ENCODE results near the gene IQSEC1. TPM values are rescaled to one million over a fixed set of nuclear protein-coding genes. Genes with fewer than 3 reads are reported as not detected.

IQSEC1 gene
- total RNA-seq, 2 donors from 2014 or later, result 58.2 to 94.2 TPM

- intact Hi-C loops (cut with DNase I), result no loop called here
- H3K27me3 ChIP-seq (replicated peaks; ENCODE audit: insufficient read depth), result no peaks in the 10 kb centered on the region
- no peak overlapping the region for H3K4me3 ChIP-seq
- no peak overlapping the region for H3K27ac ChIP-seq
- TF ChIP-seq, protein P1, sequence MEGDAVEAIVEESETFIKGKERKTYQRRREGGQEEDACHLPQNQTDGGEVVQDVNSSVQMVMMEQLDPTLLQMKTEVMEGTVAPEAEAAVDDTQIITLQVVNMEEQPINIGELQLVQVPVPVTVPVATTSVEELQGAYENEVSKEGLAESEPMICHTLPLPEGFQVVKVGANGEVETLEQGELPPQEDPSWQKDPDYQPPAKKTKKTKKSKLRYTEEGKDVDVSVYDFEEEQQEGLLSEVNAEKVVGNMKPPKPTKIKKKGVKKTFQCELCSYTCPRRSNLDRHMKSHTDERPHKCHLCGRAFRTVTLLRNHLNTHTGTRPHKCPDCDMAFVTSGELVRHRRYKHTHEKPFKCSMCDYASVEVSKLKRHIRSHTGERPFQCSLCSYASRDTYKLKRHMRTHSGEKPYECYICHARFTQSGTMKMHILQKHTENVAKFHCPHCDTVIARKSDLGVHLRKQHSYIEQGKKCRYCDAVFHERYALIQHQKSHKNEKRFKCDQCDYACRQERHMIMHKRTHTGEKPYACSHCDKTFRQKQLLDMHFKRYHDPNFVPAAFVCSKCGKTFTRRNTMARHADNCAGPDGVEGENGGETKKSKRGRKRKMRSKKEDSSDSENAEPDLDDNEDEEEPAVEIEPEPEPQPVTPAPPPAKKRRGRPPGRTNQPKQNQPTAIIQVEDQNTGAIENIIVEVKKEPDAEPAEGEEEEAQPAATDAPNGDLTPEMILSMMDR (IDR thresholded peaks at IDR 0.05), result no peak
- TF ChIP-seq POLR2A (IDR thresholded peaks at IDR 0.05) (no peak), POLR2AphosphoS5 (IDR thresholded peaks at IDR 0.05) (no peak)
- DNase-seq (ENCODE audit: low spot score), result no peak
- no peaks in the 10 kb centered on the region for H3K4me1 ChIP-seq (replicated peaks)
- WGBS, result 92% methylated on average over 9 of the region's 9 CpGs
- peaks cover 4 to 55% of the 10 kb centered on the region in 2 donors for H3K36me3 ChIP-seq
- no peaks in the 10 kb centered on the region for H3K9me3 ChIP-seq
Measured at GRCh38 chr3:12920967-12921366, 152.3 kb downstream of the IQSEC1 start.

DNA sequence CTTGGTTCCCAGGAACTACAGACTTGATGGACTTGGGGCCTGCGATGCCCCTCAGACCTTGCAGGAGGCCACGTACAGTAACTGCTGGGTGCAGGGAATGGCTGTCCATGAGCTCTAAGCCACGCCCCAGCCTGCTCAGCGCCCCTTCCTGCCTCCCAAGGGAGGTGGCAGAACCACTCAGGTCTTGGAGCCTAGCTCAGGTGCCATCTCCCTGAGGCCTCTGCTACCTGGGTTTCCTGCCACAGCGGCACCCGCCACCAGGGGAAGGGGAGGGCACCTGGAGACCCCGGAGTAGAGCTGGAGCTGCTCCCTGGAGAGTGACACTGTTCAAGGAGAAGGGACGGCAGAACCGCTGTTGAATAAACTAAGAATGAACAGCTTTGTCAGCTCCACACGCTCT is 154.0 kb downstream of the IQSEC1 start:
- Histone ChIP-seq H3K4me1 (replicated peaks) (no peaks in the 10 kb centered on the region), H3K36me3 (peaks cover 7 to 44% of the 10 kb centered on the region in 2 donors), H3K9me3 (no peaks in the 10 kb centered on the region), H3K27ac (no peak overlapping the region), H3K4me3 (no peak overlapping the region), H3K27me3 (replicated peaks; ENCODE audit: insufficient read depth) (no peaks in the 10 kb centered on the region)
- 84% methylated on average over 10 of the region's 10 CpGs for WGBS
- TF ChIP-seq POLR2AphosphoS5 (IDR thresholded peaks at IDR 0.05) (no peak), POLR2A (IDR thresholded peaks at IDR 0.05) (no peak)
- TF ChIP-seq, protein P1 (IDR thresholded peaks at IDR 0.05), result no peak
- no peak for DNase-seq (ENCODE audit: low spot score)
- intact Hi-C loops (cut with DNase I), result no loop called here

DNA sequence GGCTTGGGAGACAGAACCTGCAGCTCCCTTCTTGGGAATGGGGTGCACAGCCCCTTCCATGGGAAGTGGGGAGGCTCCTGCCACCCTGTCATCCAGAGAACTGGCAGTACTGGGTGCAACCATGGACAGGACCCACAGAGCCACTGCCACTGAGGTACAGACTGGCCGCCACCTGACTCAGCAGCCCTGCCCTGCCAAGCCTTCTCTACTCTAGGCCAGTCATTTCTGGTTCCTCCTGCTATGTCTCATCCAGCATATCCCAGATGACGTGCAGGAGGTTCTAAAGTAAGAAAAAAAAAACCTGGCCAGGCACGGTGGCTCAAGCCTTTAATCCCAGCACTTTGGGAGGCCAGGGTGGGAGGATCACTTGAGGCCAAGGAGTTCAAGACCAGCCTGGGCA is 155.0 kb downstream of the IQSEC1 start:
- no peaks in the 10 kb centered on the region for H3K4me1 ChIP-seq (replicated peaks)
- no peaks in the 10 kb centered on the region for H3K27me3 ChIP-seq (replicated peaks; ENCODE audit: insufficient read depth)
- H3K4me3 ChIP-seq, result no peak overlapping the region
- 82% methylated on average over 3 of the region's 3 CpGs for WGBS
- intact Hi-C loops (cut with DNase I), result no loop called here
- H3K27ac ChIP-seq, result no peak overlapping the region
- TF ChIP-seq POLR2A (IDR thresholded peaks at IDR 0.05), result no peak
- TF ChIP-seq POLR2AphosphoS5 (IDR thresholded peaks at IDR 0.05), result no peak
- TF ChIP-seq, protein P1 (IDR thresholded peaks at IDR 0.05), result no peak
- H3K9me3 ChIP-seq, result no peaks in the 10 kb centered on the region
- no peak for DNase-seq (ENCODE audit: low spot score)
- peaks cover 5 to 39% of the 10 kb centered on the region in 2 donors for H3K36me3 ChIP-seq

- no peak overlapping the region for H3K4me3 ChIP-seq
- TF ChIP-seq POLR2AphosphoS5 (IDR thresholded peaks at IDR 0.05) (no peak), POLR2A (IDR thresholded peaks at IDR 0.05) (no peak)
- no peak for DNase-seq (ENCODE audit: low spot score)
Measured at GRCh38 chr3:12916159-12916558, 157.1 kb downstream of the IQSEC1 start.

GRCh38 chr3:12914088-12914487 is 159.1 kb downstream of the IQSEC1 start:
- DNase-seq (ENCODE audit: low spot score), result no peak
- peaks cover 8 to 16% of the 10 kb centered on the region in 2 donors for H3K36me3 ChIP-seq

More at GRCh38 chr3:12916159-12916558, 157.1 kb downstream of the IQSEC1 start:
- WGBS, result 81% methylated on average over 9 of the region's 9 CpGs
- intact Hi-C loops (cut with DNase I), result no loop called here
- peaks cover 9 to 21% of the 10 kb centered on the region in 2 donors for H3K36me3 ChIP-seq
- H3K27ac ChIP-seq, result no peak overlapping the region
- H3K4me1 ChIP-seq (replicated peaks), result no peaks in the 10 kb centered on the region
- H3K9me3 ChIP-seq, result no peaks in the 10 kb centered on the region
- H3K27me3 ChIP-seq (replicated peaks; ENCODE audit: insufficient read depth), result no peaks in the 10 kb centered on the region

More at GRCh38 chr3:12914088-12914487, 159.1 kb downstream of the IQSEC1 start:
- Histone ChIP-seq H3K27me3 (replicated peaks; ENCODE audit: insufficient read depth) (no peaks in the 10 kb centered on the region), H3K27ac (no peak overlapping the region), H3K4me1 (replicated peaks) (no peaks in the 10 kb centered on the region), H3K4me3 (no peak overlapping the region), H3K9me3 (no peaks in the 10 kb centered on the region)
- WGBS, result 94% methylated on average over 7 of the region's 7 CpGs
- intact Hi-C loops (cut with DNase I), result no loop called here
- TF ChIP-seq, protein P1 (IDR thresholded peaks at IDR 0.05), result no peak
- no peak for TF ChIP-seq POLR2A (IDR thresholded peaks at IDR 0.05)
- TF ChIP-seq POLR2AphosphoS5 (IDR thresholded peaks at IDR 0.05), result no peak

All from prostate gland (tissue), 2 donors.